GM21825 (cell line): ENCODE measurements around the gene SECISBP2L.

ENCODE experiments used
- ATAC-seq: cut with Tn5 transposase; IDR thresholded peaks from one replicate; pipeline ENCODE4 v1.9.1; 2021; ENCODE audit warnings: mild to moderate bottlenecking, moderate library complexity; ENCODE audit not compliant: unreplicated experiment

SECISBP2L gene

DNA sequence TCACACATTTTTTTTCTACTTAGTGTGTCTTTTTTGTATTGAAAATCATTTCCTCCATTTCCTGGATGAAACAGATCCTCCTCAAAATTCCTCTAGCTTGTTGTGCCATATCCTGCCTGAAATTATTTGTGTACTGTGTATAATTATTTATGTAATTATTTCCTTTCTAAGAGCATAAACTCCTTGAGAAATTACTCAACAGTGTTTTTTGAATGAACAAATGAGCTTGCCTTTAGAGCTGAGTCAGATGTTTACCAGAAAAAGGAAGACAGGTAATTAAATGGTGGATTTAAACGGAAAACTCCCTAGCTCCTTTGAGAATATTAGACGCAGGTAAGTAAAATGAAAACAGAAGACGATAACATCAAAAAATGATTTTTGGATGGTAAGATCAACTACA, 13.2 kb upstream of the SECISBP2L start:
- no peak for ATAC-seq

DNA sequence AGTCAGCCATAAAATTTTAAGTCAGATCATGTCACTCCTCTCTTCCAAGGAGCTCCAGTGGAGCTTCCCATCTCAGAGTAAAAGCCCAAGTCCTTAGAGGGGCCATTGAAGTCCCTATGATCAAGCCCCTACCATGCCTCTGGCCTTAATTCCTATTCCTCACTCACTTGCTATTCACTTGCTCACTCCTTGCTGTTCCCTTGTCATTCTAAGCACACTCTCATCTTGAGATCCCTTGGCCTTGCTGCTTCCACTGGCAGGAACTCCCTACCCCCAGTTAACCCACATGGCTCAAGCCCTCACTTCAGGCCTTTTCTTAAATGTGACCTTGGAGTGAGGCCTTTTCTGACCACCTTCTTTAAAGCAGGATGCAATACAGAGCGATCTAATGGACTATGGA, 12.3 kb upstream of the SECISBP2L start:
- ATAC-seq, result no peak

DNA sequence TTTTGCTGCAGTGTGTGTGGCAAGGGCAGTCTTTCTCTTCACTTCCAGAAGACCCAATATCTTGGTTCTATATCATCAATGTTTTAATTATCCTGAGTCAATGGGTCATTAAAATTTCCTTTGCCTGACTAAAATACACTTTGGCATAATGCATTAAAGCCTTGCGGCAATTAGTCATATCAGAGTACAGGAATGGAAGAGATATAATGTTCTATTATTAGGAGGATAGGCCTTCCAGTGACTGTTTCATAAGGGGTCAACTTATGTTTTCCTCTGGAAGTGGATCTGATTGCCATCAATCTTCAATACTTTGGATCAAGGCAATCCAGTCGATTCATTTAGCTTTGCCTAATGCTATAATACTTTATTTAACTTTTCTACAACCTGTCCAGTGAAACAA, 9.4 kb upstream of the SECISBP2L start:
- ATAC-seq, result no peak

DNA sequence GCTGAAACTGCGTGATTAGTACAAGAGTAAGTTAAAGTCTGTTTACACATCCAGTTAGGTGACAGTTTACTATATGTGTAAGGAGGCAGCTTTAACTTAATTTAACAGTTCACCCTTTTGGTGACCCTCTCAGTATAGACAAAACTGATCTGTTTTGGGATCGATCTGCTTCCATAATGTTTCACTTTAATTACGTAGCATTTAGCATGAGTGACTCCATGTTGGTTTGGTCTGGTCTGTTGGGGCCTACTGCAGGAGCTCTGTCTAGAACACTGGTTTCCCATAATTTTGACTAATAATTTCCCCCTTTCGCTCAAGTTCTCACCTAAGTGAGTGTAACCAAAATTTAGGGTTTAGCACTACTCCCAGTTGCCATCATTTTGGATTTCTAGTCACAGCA, 6.4 kb upstream of the SECISBP2L start:
- ATAC-seq, result no peak

DNA sequence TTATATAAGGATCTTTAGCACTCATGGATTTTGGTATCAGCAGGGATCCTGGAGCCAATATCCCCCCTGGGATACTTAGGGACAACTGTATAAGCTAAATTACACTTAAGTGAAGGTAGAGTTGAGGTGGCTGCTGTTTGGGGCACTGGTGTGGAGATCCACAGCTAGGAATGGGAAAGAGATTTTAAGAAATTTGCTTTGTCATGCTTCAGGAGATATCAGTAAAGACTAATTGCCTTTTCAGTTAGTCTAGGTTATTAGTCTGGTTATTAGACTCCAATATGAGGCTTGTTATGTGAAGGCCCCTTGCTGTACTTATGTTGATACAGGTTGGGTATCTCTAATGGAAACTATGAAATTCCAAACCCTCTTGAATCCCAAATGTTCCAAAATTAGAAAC, 1.2 kb upstream of the SECISBP2L start:
- ATAC-seq, result no peak

DNA sequence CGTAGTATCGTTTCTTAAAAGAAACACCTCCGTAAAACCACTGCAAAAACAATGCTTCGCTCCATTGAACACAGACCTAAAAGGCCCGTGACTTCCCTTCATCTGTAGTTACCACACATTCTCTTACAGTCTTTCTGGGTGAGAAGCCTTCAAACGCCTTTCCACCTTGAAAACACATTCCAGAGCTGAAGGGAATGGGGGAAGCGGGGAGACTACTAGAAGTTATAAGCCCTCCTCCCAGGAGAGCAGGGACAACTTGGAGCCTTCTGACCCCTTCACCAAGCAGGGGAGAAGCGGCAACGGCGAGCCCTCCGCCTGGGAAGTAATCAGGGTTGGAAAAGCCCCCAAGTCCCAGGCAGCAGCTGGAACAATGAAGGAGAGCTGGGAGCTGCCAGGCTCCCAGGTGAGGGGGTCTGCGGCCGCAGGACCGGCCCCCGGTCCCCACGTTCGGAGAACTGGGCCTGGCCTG, 461 bp downstream of the SECISBP2L start:
- peak; percentile 49 for ATAC-seq

DNA sequence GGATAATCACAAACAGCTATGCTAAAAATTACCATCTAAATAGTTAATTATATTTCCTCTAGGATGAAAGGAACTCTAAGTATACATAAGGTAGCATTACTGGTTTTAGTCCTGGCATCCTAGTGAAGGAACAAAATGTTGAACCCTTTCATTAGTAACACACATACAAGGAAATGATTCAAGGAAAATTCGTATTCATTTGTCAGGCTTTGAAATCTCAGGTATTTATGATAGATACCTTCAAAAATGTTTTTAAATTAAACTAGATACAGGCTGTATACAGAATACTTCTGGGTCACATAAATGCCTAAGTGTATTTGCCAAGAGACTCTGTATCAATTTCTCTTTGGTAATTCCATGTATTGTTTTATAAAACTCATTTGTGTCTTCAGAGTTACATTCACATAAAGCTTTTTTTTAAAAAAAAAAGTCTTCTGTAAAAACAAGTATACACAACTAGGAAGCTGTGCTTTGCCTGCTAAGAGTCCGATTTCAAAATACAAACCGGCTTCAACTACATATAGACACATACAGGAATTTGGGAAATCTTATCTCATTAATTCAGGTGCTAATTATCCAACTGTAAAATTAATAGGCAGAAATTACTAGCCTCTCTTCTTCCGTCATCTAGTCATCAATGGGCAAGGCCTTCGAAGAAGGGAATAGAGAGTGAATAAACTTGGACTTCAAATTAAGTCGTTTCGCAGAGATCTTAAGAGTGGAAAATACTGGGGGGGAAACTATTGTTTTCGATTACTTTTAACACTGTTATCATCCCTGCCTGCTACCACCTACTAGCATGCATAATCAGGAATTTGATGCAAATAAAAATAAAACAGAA, 1.3 kb downstream of the SECISBP2L start:
- no peak for ATAC-seq

DNA sequence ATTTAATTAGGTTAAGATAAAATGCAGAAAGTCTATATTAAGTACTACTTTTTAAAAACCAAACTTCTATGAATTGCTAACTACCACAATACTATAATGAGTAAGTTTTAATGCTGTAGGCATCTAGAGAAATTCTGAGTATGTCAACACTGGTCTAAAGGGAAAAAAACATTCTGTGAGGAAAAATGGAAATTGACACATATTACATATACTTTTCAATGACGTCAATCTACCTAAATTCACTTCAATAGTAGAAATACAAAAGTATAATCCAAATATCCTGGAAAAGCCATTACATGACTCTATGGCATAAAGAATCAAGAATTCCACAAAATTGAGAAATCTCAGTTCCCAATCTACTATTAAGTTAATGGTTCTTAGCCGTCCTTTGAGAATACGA, 2.2 kb downstream of the SECISBP2L start:
- ATAC-seq, result no peak

DNA sequence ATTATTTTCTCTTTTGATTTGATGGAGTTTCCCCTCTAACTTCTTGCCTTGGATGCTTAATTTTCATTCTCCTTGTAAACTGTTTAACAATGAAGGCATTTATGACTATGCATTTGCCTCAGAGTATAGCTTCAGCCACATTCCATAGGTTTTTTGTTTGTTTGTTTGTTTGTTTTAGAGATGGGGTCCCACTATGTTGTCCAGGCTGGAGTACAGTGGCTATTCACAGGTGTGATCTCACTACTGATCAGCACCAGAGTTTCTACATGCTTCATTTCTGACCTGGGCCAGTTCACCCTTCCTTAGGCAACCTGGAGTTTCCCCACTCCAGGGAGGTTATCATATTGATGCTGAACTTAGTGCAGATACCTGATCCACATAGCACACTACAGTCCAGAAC, 4.1 kb downstream of the SECISBP2L start:
- ATAC-seq, result no peak

DNA sequence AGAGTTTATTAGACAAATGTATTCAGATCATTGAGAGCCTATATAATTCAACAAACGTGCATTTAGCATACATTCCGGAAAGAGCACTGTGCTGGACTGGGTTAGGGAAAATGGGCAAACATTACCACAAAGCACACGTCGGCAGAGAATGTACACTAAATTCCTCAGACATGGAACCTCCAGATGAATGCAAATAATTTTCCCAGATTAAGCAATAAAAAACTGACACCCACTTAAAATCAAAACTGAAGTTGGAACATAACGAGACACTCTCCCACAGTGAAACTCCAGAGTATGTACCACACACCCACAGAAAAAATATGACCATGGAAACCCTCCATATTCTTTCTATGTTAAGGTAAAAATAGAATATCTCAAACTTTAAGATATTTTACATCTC, 4.8 kb downstream of the SECISBP2L start:
- ATAC-seq, result no peak

DNA sequence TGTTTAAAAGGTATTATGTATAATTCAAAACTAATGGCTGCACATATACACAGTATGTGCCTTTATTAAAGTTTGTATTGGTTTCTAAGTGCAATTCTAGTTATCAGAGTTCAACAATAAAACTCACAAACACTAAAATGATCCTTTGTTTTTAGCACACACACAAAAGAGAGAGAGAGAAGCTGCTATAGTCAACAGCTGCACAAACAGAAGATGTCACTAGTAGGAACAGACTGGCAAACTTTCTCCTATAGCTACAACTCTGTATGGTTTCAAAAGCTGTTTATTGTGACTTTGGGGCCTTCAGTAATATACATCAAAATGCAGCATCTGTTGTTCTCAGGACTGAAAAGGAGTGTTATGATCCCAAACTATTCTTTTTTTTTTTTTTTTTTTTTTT, 6.1 kb downstream of the SECISBP2L start:
- ATAC-seq, result no peak

DNA sequence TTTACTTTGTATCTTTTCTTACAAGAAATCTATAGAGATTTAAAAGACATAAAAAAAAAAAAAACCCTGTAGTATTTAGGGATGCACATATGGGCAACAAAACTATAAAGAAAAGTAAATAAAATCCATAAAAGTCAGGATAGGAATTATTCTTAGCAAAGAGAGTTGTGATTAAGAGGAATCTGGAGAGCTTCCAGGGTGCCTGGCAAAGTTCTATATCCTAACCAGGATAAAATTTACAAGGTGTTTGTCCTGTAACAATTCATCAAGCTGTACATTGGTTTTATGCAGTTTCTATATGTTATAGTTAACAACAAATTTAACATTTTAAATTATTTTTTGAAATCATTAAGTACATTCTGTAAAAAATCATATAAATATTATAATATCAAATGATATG, 7.9 kb downstream of the SECISBP2L start:
- no peak for ATAC-seq

DNA sequence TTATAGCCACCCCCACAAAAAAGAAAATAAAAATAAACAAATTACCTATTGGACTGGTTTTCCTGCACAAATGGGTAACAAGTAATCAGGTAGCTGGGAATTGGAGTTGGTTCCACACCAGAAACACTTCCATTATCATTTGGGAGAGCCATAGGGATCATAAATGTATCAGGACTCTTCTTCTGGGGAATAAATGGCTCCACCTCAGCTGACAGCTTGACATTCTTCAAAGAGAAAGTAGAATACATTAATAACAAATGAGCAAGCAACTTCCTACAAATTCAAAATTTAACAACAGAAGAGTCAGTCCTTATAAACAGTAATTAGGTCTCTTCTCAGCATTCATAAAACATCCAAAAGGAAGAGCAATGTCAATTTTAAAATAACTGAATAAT, 8.7 kb downstream of the SECISBP2L start:
- ATAC-seq, result no peak

DNA sequence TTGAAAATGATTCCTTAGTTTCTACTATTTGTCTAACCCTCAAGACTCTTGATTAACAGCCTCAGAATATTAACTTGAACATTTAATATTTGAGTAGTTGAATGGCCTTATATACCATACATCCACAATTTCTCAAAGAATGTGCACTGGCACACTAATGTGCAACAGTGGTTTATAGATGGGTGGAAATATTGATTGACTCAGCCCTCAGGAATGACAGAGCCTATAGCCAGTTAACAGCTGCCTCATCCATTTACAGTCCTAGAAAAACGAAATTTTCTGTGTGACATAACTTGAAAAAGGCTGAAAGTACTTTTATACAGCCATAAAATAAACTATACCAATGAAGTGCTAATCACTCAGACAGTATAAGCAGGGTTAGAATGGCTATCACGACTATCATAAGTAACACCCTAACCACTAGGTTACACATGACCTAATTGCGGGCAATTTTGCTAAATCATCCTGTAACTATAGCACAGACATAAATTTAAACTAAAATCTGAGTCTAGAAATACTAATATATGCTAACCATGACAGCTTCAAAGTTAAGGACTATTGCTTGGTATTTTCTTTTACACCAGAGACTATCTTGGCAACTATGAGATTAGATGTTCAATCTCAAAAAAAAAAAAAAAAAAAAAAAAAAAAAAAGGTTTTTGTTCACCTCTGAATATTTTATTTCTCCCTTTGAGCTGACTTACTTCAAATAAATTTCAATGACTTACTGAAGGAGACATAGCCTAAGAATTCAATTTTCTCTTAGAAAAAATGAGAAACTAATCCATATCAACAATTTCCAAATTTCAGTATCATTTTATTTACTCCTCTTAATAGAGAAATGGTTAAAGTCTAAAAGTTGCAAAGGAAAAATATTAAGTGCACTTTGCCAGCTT, 9.3 kb downstream of the SECISBP2L start:
- ATAC-seq, result no peak

DNA sequence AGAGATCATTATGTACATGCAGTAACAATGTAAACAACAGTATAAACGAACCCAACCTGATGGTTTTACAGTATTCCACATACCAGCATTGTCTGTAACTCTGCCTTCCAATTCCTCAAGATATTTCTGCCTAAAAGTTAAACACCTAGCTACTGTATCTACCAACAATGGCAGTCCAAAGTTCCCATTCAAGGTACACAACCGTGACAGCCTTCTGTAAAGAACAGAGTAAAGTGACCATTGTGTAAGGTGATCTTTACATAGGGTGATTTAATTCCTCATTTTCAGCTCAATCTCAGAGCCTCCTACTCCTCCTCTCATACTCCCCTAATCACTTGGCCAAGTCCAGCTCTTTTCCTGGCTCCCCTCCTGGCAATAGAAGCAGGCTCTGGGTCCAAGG, 10.4 kb downstream of the SECISBP2L start:
- ATAC-seq, result no peak

DNA sequence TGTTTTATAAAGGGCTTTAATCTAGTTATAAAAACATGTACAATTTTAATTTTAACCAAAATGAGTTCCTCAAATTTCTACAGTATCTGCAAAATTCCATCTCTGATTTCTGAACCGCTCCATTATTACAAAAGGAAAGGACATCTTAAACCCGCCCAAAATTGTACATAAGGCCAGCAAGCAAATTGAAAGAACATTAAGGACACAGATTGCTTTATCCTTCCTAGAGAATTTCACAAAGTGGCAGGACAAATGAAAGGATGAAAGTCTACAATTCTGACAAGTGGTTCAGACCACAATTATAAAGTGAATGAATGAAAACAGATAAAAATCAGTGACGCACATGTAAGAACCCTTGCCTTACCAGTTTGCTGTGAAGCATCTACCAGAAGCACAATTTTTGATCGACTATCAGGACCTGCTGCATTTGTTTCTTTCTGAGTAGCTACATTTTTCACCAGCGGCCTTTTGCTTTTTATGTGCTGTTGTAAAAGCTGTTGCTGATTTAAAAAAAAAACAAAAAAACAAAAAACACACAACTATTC, 13.6 kb downstream of the SECISBP2L start:
- no peak for ATAC-seq

DNA sequence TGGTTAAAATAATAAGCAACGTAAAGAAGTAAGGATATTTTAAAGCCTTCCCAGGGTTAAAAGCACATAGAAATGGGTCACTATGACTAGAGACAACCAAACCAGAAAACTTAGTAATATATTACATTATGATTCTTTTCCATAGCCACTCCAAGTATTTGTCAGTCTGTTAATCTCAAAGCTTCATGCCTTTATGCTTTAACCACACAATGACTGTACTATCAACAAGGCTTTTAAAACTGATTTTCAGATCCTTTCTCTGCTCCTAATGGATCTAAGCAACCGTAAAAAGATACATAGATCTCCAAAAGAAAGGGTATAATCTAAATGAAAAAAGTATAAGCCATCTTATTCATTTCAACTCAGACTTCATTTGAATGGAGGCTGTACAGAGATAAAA, 14.4 kb downstream of the SECISBP2L start:
- no peak for ATAC-seq

DNA sequence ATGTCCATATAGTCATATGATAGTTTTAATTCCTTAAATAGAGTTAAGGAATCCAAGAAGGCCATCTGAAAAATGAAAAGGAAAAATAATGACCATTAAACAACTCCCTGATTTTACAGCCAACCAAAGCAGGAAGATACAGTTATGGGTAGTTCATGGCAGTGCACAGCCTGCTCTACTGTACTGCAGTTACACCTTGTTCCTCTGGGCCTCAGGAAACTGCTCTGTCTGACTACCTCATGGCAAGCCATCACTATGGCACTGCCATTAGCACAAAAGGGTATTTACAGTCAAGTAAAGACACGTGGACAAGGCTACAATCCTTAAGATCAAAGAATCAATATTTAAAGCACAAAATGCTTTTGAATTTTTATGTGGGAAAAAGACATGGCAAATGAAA, 19.5 kb downstream of the SECISBP2L start:
- ATAC-seq, result no peak

DNA sequence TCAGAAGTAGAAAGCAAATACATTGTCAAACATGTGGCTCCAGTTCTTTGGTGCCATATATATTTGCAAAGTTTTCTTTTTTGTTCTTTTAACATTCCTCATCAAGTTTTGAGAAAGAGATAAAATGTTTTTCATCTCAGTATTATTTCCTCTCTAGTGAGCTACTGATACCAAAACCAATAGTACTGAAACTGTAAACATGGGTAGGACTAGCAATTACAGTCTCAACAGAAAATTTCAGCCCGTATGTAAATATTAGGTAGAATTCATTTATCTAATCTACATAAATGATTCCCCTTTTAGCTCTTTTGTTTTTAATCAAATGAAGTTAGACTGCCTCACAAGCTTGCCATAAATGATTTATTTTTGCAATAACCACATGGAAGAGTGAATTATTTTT, 21.4 kb downstream of the SECISBP2L start:
- no peak for ATAC-seq

DNA sequence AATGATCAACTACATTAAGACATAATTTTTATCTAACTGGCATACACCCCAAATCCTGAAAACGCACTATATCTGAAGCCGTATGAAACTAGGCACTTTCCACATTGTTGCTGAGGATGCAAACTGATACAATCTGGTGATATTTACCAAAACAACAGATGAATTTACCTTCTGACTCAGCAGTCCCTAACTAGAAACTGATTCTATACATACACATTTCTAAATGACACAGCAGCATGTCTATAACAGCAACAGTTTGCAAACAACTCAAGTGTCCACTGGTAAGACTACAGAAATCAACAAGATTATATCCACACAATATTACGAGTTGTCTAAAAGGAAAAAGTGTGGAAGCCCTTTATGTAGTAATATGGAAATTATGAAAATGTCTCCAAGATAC, 22.9 kb downstream of the SECISBP2L start:
- ATAC-seq, result no peak

DNA sequence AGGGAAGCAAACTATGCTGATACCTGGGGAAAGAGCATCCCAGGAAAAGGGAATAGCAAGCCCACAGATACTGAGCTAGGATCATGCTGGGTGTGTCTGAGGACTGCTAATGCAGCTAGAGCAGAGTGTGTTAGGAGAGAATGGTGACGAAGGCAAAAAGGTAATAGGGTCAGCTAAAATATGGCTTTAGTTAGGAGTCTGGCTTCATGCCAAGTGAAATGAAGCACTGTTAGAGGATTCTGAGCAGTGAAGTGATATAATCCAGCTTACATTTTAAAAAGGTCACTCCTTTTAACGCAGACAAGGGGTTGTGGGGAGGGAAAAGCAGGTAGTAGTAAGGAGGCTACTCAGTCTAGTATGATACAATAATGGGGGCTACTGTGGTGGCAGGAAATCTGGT, 30.4 kb downstream of the SECISBP2L start:
- no peak for ATAC-seq

DNA sequence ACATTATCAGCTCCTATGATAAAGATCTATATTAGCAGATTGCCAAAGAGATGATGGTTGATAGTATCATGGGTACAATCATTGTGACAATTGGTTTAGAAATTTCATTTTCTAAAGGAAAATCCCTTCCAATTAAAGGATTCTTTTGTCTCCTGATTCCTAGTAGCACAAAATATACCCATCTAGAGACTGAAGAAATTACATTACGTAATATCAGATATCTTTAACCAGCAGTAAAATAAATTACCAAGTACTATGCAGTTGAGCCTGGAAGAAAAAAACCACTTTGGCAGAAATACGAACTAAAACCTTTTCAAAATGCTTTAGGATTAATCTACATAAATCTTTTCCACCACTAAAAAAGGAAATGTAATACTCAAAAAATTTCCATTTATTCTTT, 46.9 kb downstream of the SECISBP2L start:
- ATAC-seq, result no peak
